K562 (cell line): ENCODE results near the gene MAD1L1. TPM values are rescaled to one million over a fixed set of nuclear protein-coding genes. Genes with fewer than 3 reads are reported as not detected.

Source experiments
- ATAC-seq: fragments of 200-7000 bp; cut with Tn5 transposase; 3 replicates; pipeline ENCODE4 v1.9.1; 2020; ENCODE audit warnings: moderate library complexity
- BruUV-seq: library from RNA; stranded (reverse); fragments of 400-500 nt; replicated peaks from 2 replicates; lab custom pipeline; 2021; lab: Mats Ljungman, UMichigan
- CTCF ChIA-PET: fragments of 300-600 bp; formaldehyde crosslinking; extraction: SDS; loops from one replicate; lab custom pipeline; 2021; ENCODE audit warnings: low intra/inter-chr PET ratio; lab: Yijun Ruan, JAX
- POLR2A ChIA-PET: fragments of 300-600, 350-650 bp; sonication (Branson Sonifier 250); formaldehyde crosslinking; extraction: SDS; loops from one replicate; lab custom pipeline; 2021; ENCODE audit warnings: antibody characterized with exemption, inconsistent platforms; lab: Yijun Ruan, JAX
- DNase-seq, 4 experiments: peaks; one replicate each; pipeline versions ENCODE4 v3.0.0 to v3.0.0-alpha.2; 2011 to 2018; ENCODE audit warnings: low spot score in 3 of 4, mixed read lengths in 3 of 4; ENCODE audit errors: extremely low read depth in 1 of 4
- FAIRE-seq: peaks from 2 replicates; lab custom pipeline; 2011; peaks lifted over from hg19 to GRCh38; lab: Jason Lieb, UNC
- H2AFZ ChIP-seq: 2 replicates; pipeline ENCODE4 v1.6.0; 2011; ENCODE audit warnings: low read depth, low read length, control low read depth, inconsistent platforms
- H3K27ac ChIP-seq: fragments of 200-600 bp; 3 replicates; pipeline ENCODE4 v1.8.0; 2011; ENCODE audit warnings: low read depth, mild to moderate bottlenecking, control low read depth, inconsistent platforms, low read length, moderate library complexity, mixed read lengths; ENCODE audit errors: extremely low read depth
- H3K27me3 ChIP-seq, 2 experiments: fragments of 300-600 bp in 1 of 2; 2 replicates in 1 of 2; 3 replicates in 1 of 2; pipeline versions ENCODE4 v1.6.0 to v1.8.0; 2011; ENCODE audit warnings: inconsistent platforms in 2 of 2, low read length in 2 of 2, mild to moderate bottlenecking in 1 of 2, mixed read lengths in 1 of 2, moderate library complexity in 1 of 2; ENCODE audit not compliant: control insufficient read depth in 2 of 2, insufficient read depth in 2 of 2
- H3K36me3 ChIP-seq: fragments of 300-600 bp; 3 replicates; pipeline ENCODE4 v1.8.0; 2011; ENCODE audit warnings: mild to moderate bottlenecking, low read length, inconsistent platforms; ENCODE audit not compliant: control insufficient read depth, insufficient read depth
- H3K4me1 ChIP-seq, 2 experiments: fragments of 200-600 bp in 1 of 2; replicated peaks in 1 of 2; 2 replicates in 1 of 2; 3 replicates in 1 of 2; pipeline versions ENCODE4 v1.5.1 to v1.8.0; 2011; ENCODE audit warnings: inconsistent platforms in 2 of 2, low read length in 2 of 2, mild to moderate bottlenecking in 1 of 2, mixed read lengths in 1 of 2, moderate library complexity in 1 of 2; ENCODE audit not compliant: control insufficient read depth in 2 of 2, insufficient read depth in 2 of 2
- H3K4me2 ChIP-seq: 2 replicates; pipeline ENCODE4 v1.6.1; 2011; ENCODE audit warnings: low read length, control low read depth, inconsistent platforms, mixed read lengths; ENCODE audit not compliant: insufficient read depth
- H3K4me3 ChIP-seq: fragments of 200-600 bp; sonication (generic), shearing (Covaris generic); 2 replicates; pipeline ENCODE4 v1.5.1; 2016; ENCODE audit warnings: control low read depth, inconsistent platforms
- H3K79me2 ChIP-seq: fragments of 200-600 bp; 3 replicates; pipeline ENCODE4 v1.8.0; 2011; ENCODE audit warnings: low read length, inconsistent platforms; ENCODE audit not compliant: control insufficient read depth, insufficient read depth
- H3K9ac ChIP-seq, 2 experiments: 2 replicates each; pipeline versions ENCODE4 v1.6.0 to v1.6.1; 2011; ENCODE audit warnings: low read depth in 2 of 2, low read length in 2 of 2, control low read depth in 1 of 2, inconsistent platforms in 1 of 2, mild to moderate bottlenecking in 1 of 2, mixed read lengths in 1 of 2; ENCODE audit not compliant: insufficient read depth in 1 of 2
- H3K9me1 ChIP-seq: one replicate; pipeline ENCODE4 v1.6.0; 2011; ENCODE audit warnings: inconsistent platforms, mild to moderate bottlenecking, low read length, moderate library complexity; ENCODE audit not compliant: control insufficient read depth, insufficient read depth
- H3K9me3 ChIP-seq: replicated peaks from 2 replicates; pipeline ENCODE4 v1.5.1; 2011; ENCODE audit warnings: low read depth, low read length, inconsistent platforms; ENCODE audit not compliant: control insufficient read depth, insufficient read depth
- H4K20me1 ChIP-seq: replicated peaks from 2 replicates; pipeline ENCODE4 v1.6.1; 2011; ENCODE audit warnings: low read length, inconsistent platforms, mixed read lengths; ENCODE audit not compliant: control insufficient read depth, insufficient read depth
- HLTF ChIP-seq: fragments of 450-650 bp; IDR thresholded peaks from 2 replicates; pipeline ENCODE4 v1.6.1; 2016
- HNRNPH1 ChIP-seq: fragments of 200-400 bp; formaldehyde crosslinking; optimal IDR thresholded peaks from 2 replicates; pipeline ENCODE3; 2017; ENCODE audit warnings: low read depth, mild to moderate bottlenecking, low read length, moderate library complexity
- TFAM ChIP-seq: fragments of 250-450 bp; sonication (Bioruptor Pico); conservative IDR thresholded peaks from 2 replicates; pipeline ENCODE4 v1.5.0; 2021; ENCODE audit warnings: mild to moderate bottlenecking, moderate library complexity
- XRCC5 ChIP-seq: fragments of 200-400 bp; formaldehyde crosslinking; IDR thresholded peaks from 2 replicates; pipeline ENCODE4 v1.6.1; 2017; ENCODE audit warnings: low read depth, mild to moderate bottlenecking, low read length
- ZFP1 ChIP-seq: fragments of 450-650 bp; formaldehyde crosslinking; IDR thresholded peaks from 2 replicates; pipeline ENCODE4 v1.4.0; 2020; ENCODE audit warnings: mild to moderate bottlenecking, mixed read lengths
- ZNF699 ChIP-seq: fragments of 250-450 bp; sonication (Bioruptor Pico); IDR thresholded peaks from 2 replicates; pipeline ENCODE4 v1.8.0; 2021; ENCODE audit warnings: mild to moderate bottlenecking, moderate library complexity; ENCODE audit not compliant: insufficient replicate concordance
- WGBS: fragments of 100-300 bp; shearing (Covaris generic); methylation state at CpG from one replicate; pipeline ENCODE4 v1.1.6; 2016; ENCODE audit warnings: low coverage, mixed read lengths; ENCODE audit not compliant: insufficient coverage; ENCODE audit errors: missing lambda C conversion rate; 5-methylcytosine and 5-hydroxymethylcytosine counted together
- in situ Hi-C: fragments of 300-500 bp; cut with MboI; formaldehyde crosslinking; loops from 4 replicates; pipeline ENCODE4 v1.15.0; 2018; ENCODE audit warnings: inconsistent platforms, mixed read lengths
- intact Hi-C: fragments of 100-400 bp; cut with micrococcal nuclease; formaldehyde crosslinking; loops from 2 replicates; pipeline ENCODE4 v1.14.2; 2022
- polyA plus RNA-seq, 8 experiments: library from polyadenylated mRNA; depleted of rRNA in 4 of 8; stranded (reverse) in 5 of 8; unstranded in 3 of 8; fragments of >200 nt; fragmentation: Nextera tagmentation in 2 of 8; fragmentation: Illumina TruSeq in 1 of 8; extraction: Ambion mirVana in 2 of 8; extraction: Trizol in 1 of 8; gene quantifications; 2 replicates each; pipeline versions ENCODE4 v1.2.1 to v1.2.3, GENCODE V29; 2011 to 2014; ENCODE audit warnings: inconsistent platforms in 1 of 8, missing spikeins in 1 of 8
- total RNA-seq, 7 experiments: library from RNA; depleted of rRNA in 6 of 7; stranded (reverse); fragments of >200 nt in 6 of 7; fragmentation: Illumina TruSeq in 2 of 7; extraction: Trizol in 2 of 7; gene quantifications; 2 replicates each; pipeline versions ENCODE4 v1.2.1 to v1.2.3, GENCODE V29; 2011 to 2021; ENCODE audit warnings: low replicate concordance in 1 of 7
- TF ChIP-seq, protein P1 (sequence below): fragments of 200-800 bp; sonication (Bioruptor generic); IDR thresholded peaks from 2 replicates; pipeline ENCODE4 v1.6.1; 2017; ENCODE audit warnings: missing genetic modification characterization, missing compliant biosample characterization
- TF ChIP-seq, protein P2 (sequence below): fragments of 150-350 bp; IDR thresholded peaks from 2 replicates; pipeline ENCODE4 v1.6.1; 2014; ENCODE audit warnings: low read depth, mild to moderate bottlenecking, low read length, borderline replicate concordance
- TF ChIP-seq, protein P3 (sequence below): fragments of 250-450 bp; sonication (Bioruptor Pico); IDR thresholded peaks from 2 replicates; pipeline ENCODE4 v1.5.0; 2021
- TF ChIP-seq, protein P4 (sequence below): fragments of 250-450 bp; sonication (Bioruptor Pico); IDR thresholded peaks from 2 replicates; pipeline ENCODE4 v1.9.0; 2021; ENCODE audit warnings: mild to moderate bottlenecking
- TF ChIP-seq, protein P5 (sequence below): fragments of 250-450 bp; sonication (Bioruptor Pico); IDR thresholded peaks from 2 replicates; pipeline ENCODE4 v1.4.0; 2020; ENCODE audit warnings: borderline replicate concordance

MAD1L1 gene
- total and polyA plus RNA-seq, 9 of the 15 experiments (the other 6 are each of a cell fraction or from before 2014, with no cell fraction given): 1.7 to 89.7 (median 18.0) TPM

DNA sequence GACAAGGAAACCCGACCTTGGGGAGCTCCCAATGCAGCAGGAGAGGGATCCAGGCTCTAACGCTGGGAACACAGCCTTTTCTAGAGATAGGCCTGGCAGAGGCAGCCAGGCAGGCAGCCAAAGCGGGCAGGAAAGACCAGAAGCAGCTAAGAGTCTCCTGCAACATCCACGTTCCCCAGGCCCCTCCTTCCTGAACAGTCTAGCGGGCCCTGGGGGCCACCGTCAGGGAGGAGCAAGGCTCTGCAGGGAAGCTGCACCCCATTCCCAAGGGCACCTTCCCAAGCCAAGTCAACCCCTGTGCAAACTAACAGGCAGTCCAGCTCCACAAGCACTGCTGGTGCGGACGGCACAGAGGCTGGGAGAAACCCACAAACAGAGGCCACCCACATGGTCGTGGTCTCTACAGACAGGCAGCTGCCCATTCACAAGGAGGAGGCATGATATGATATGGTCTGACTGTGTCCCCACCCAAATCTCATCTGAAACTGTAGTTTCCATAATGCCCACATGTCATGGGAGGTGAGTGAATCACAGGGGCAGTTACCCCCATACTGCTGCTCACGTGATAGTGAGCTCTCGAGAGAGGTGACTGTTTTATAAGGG lies 115.7 kb downstream of the MAD1L1 start:
- DNase-seq: no peak
- Histone ChIP-seq H3K27ac (no peak overlapping the region), H3K9me3 (no peaks in the 10 kb centered on the region), H3K4me1 (peaks cover 0 to 60% of the 10 kb centered on the region in 2 experiments; a peak in 2 of 5 replicates), H2AFZ (no peak overlapping the region), H3K9ac (no peak overlapping the region; a peak in 1 of 4 replicates), H3K36me3 (peaks cover 10% of the 10 kb centered on the region; the same call in 2 of the 3 replicates), H3K79me2 (no peaks in the 10 kb centered on the region), H3K4me3 (no peak overlapping the region), H3K9me1 (no peaks in the 10 kb centered on the region), H4K20me1 (no peaks in the 10 kb centered on the region), H3K27me3 (no peaks in the 10 kb centered on the region), H3K4me2 (no peak overlapping the region)
- WGBS: 69% methylated on average over 11 of the region's 11 CpGs
- no peak for FAIRE-seq
- ChIA-PET POLR2A (interaction anchor here (0.6 kb wide), 1 partner anchor 56 kb away, joined by 3 read pairs; no protein-coding TSS in a partner anchor), CTCF (no interaction called here)
- BruUV-seq: no TSS peak
- ATAC-seq: no peak
- intact Hi-C loops (no loop called here), in situ Hi-C loops (no loop called here)
- no peak for TF ChIP-seq ZNF699 (CRISPR knock-in tag)
- TF ChIP-seq HNRNPH1: no peak
- no peak for TF ChIP-seq HLTF
- TF ChIP-seq TFAM (CRISPR knock-in tag): no peak
- no peak for TF ChIP-seq ZFP1 (CRISPR knock-in tag)
- TF ChIP-seq, protein P1, sequence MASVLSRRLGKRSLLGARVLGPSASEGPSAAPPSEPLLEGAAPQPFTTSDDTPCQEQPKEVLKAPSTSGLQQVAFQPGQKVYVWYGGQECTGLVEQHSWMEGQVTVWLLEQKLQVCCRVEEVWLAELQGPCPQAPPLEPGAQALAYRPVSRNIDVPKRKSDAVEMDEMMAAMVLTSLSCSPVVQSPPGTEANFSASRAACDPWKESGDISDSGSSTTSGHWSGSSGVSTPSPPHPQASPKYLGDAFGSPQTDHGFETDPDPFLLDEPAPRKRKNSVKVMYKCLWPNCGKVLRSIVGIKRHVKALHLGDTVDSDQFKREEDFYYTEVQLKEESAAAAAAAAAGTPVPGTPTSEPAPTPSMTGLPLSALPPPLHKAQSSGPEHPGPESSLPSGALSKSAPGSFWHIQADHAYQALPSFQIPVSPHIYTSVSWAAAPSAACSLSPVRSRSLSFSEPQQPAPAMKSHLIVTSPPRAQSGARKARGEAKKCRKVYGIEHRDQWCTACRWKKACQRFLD (CRISPR knock-in tag): no peak
- no peak for TF ChIP-seq XRCC5
- TF ChIP-seq, protein P2, sequence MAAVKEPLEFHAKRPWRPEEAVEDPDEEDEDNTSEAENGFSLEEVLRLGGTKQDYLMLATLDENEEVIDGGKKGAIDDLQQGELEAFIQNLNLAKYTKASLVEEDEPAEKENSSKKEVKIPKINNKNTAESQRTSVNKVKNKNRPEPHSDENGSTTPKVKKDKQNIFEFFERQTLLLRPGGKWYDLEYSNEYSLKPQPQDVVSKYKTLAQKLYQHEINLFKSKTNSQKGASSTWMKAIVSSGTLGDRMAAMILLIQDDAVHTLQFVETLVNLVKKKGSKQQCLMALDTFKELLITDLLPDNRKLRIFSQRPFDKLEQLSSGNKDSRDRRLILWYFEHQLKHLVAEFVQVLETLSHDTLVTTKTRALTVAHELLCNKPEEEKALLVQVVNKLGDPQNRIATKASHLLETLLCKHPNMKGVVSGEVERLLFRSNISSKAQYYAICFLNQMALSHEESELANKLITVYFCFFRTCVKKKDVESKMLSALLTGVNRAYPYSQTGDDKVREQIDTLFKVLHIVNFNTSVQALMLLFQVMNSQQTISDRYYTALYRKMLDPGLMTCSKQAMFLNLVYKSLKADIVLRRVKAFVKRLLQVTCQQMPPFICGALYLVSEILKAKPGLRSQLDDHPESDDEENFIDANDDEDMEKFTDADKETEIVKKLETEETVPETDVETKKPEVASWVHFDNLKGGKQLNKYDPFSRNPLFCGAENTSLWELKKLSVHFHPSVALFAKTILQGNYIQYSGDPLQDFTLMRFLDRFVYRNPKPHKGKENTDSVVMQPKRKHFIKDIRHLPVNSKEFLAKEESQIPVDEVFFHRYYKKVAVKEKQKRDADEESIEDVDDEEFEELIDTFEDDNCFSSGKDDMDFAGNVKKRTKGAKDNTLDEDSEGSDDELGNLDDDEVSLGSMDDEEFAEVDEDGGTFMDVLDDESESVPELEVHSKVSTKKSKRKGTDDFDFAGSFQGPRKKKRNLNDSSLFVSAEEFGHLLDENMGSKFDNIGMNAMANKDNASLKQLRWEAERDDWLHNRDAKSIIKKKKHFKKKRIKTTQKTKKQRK: no peak
- TF ChIP-seq, protein P3, sequence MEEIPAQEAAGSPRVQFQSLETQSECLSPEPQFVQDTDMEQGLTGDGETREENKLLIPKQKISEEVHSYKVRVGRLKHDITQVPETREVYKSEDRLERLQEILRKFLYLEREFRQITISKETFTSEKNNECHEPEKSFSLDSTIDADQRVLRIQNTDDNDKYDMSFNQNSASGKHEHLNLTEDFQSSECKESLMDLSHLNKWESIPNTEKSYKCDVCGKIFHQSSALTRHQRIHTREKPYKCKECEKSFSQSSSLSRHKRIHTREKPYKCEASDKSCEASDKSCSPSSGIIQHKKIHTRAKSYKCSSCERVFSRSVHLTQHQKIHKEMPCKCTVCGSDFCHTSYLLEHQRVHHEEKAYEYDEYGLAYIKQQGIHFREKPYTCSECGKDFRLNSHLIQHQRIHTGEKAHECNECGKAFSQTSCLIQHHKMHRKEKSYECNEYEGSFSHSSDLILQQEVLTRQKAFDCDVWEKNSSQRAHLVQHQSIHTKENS: no peak
- TF ChIP-seq, protein P4, sequence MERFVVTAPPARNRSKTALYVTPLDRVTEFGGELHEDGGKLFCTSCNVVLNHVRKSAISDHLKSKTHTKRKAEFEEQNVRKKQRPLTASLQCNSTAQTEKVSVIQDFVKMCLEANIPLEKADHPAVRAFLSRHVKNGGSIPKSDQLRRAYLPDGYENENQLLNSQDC (CRISPR knock-in tag): no peak
- TF ChIP-seq, protein P5, sequence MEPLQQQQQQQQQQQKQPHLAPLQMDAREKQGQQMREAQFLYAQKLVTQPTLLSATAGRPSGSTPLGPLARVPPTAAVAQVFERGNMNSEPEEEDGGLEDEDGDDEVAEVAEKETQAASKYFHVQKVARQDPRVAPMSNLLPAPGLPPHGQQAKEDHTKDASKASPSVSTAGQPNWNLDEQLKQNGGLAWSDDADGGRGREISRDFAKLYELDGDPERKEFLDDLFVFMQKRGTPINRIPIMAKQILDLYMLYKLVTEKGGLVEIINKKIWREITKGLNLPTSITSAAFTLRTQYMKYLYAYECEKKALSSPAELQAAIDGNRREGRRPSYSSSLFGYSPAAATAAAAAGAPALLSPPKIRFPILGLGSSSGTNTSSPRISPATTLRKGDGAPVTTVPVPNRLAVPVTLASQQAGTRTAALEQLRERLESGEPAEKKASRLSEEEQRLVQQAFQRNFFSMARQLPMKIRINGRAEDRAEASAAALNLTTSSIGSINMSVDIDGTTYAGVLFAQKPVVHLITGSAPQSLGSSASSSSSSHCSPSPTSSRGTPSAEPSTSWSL (CRISPR knock-in tag): no peak
